DOHH2 (cell line): Measurements from ENCODE around the gene INSRR.

Source experiments
- CTCF ChIP-seq: fragments of 200-600 bp; sonication (generic); IDR thresholded peaks from one replicate; pipeline ENCODE4 v1.5.1; 2014; ENCODE audit warnings: antibody characterized with exemption, mild to moderate bottlenecking, low read depth, low read length; ENCODE audit not compliant: poor library complexity, severe bottlenecking
- EZH2phosphoT487 ChIP-seq: fragments of 200-600 bp; sonication (generic); IDR thresholded peaks from 2 replicates; pipeline ENCODE4 v1.6.1; 2017; ENCODE audit warnings: borderline replicate concordance, mild to moderate bottlenecking, antibody characterized with exemption, low read length, moderate library complexity, mixed read lengths

DNA sequence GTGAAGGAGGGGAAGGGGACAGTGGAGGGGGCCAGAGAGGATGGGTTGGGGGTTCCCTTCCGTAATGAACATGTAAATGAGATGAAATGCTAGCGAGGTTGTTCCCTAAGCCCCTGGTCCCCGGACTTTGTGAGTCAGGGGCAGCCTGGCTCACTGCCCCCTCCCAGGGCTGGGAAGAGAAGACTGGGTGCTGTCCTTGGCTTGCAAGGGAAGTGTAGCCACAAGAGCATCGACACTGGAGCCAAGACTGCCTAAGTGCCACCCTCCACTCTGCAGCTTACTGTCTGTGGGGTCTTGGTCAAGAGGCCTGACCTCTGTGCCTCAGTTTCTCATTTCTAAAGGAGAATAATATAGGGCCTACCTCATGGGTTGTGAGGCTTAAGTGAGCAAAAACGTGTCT, 35.1 kb upstream of the INSRR start:
- no peak for TF ChIP-seq CTCF
- TF ChIP-seq EZH2phosphoT487 = no peak
